Peyer's patch (tissue), 4 donors: ENCODE data around the gene RBBP5.

Experiments
- POLR2A ChIP-seq, 2 donors: fragments of 450-650 bp; IDR thresholded peaks; one replicate each; pipeline ENCODE4 v1.5.1; 2017; ENCODE audit warnings: antibody characterized with exemption in 2 of 2, mild to moderate bottlenecking in 2 of 2, moderate library complexity in 2 of 2
- TF ChIP-seq, protein P1 (sequence below), 6 experiments: fragments of 450-650 bp in 4 of 6; fragments of 200-600 bp in 2 of 6; sonication (generic) in 1 of 6; IDR thresholded peaks; one replicate each; pipeline ENCODE4 v1.5.1; 2017 to 2019; ENCODE audit warnings: antibody characterized with exemption in 6 of 6, mild to moderate bottlenecking in 3 of 6, moderate library complexity in 1 of 6

DNA sequence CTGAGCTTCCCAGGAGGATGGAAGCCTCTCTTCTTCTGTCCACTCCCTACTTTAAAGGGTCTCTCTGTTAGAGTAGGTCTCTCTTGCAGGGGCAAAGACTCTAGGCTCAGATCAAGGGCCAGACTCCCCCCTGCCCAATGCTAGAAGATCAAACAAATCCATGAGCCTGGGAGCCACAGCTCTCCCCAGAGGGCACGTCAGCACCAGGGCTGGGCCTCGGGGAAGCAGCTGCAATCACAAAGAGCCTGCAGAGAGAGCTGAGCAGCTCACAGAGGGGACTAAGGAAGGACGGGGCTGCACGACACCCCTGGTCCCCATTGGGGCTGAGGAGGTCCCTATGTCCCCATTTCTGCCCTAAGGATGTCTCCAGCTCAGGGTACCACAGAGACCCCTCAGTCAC lies 74.9 kb downstream of the RBBP5 start:
- TF ChIP-seq, protein P1, sequence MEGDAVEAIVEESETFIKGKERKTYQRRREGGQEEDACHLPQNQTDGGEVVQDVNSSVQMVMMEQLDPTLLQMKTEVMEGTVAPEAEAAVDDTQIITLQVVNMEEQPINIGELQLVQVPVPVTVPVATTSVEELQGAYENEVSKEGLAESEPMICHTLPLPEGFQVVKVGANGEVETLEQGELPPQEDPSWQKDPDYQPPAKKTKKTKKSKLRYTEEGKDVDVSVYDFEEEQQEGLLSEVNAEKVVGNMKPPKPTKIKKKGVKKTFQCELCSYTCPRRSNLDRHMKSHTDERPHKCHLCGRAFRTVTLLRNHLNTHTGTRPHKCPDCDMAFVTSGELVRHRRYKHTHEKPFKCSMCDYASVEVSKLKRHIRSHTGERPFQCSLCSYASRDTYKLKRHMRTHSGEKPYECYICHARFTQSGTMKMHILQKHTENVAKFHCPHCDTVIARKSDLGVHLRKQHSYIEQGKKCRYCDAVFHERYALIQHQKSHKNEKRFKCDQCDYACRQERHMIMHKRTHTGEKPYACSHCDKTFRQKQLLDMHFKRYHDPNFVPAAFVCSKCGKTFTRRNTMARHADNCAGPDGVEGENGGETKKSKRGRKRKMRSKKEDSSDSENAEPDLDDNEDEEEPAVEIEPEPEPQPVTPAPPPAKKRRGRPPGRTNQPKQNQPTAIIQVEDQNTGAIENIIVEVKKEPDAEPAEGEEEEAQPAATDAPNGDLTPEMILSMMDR (IDR thresholded peaks at IDR 0.05): no peak
- no peak for TF ChIP-seq POLR2A (IDR thresholded peaks at IDR 0.05)
